Inferior parietal cortex (tissue), 1 donor: ENCODE data around the gene TRIO.

Experiments used
- DNase-seq: peaks from one replicate; pipeline ENCODE4 v3.0.0-alpha.2; 2016; ENCODE audit errors: extremely low spot score

Gene TRIO

DNA sequence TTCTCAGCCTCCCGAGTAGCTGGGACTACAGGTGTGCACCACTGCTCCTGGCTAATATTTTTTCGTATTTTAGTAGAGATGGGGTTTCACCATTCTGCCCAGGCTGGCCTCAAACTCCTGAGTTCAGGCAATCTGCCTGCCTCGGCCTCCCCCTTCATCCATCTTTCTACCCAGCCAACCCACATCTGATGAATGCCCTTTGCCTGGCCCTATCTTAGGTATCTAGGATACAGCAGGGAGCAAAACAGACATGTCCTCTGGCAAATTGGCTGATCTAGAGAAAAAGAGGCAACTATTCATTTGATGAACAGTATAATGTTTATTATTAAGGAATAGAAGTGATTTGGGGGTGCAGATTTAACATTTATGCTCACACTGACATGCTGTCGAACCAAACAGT is 123.0 kb downstream of the TRIO start:
- DNase-seq: no peak

DNA sequence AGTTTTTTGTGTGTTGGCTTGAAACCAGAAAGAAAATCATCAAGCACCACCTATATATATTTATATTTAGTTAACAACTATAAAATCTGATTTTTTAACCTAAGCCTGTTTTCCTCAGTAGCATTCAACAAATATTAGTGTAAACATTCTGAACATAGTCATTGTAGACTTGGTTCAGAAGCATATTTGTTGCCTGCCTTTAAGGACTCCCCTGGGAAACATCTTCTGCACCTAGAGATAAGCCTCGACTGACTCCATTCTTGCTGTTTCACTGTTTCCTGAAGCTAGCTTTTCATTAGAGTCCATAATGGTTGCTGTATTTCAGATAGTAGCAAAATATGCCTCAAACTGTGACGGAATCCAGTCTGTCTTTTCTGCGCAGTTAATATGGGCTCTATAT is 123.5 kb downstream of the TRIO start:
- no peak for DNase-seq

DNA sequence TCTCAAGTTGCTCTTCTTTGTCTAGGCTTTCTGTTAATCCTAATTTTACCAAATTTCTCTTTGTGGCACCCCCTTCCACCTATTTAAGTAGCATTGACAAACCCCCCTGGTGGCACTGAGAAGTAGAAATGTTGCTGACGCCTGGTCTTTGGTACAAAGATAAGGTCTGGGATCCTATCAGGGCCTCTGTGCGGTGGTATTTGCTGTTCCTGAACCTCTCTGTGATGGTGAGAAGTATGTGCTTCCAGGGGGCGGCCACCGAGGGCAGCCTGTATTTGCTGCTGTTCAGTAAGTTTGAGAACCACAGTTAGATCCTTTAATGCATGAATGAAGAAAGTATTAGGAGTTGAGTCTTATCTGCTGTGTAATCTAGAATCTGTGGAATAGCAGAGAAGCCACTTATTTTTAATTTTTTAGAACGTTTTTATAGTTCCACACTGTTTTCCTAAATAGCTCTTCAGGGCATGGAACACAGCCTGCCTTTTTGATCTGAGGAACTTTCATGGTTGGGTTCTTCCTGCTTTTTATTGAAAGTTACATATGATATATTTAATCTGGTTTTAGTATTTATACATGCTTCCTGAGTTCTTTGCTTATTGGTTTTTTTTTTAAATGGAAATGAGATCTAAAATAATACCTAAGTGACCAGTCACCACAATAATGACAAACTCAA is 124.2 kb downstream of the TRIO start:
- no peak for DNase-seq

DNA sequence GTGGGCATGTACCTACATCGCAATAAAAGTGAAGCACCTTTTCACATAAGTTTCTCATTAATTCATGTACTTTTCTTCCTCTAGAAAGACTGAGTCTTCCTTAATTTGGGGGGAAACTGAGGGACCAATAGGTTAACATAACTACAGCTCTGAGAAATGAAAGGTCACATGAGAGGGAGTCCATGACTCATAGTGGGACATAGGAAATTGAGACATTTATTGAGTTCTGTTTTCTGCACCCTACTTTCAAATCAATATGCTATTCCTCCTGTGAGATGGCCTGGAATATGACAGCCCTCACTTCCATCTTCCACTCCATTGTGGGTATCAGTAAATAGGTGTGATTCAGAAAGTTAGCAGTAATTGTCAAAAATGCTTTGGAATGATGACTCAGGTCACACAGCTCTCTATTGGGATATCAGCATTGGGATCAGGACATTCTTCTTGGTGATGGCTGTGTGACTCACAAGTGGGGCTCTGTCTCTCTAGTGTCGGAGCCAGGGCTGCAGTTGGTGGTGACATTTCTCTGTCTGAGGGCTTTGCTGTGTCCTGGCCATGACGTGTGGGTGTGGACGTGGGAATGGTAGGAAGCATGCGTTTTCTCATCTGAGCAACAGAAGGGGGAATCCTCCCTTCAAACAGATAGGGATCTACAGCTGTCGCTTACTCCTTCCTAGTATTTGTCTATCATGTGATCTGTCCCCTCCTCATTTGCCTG is 125.0 kb downstream of the TRIO start:
- DNase-seq: no peak

DNA sequence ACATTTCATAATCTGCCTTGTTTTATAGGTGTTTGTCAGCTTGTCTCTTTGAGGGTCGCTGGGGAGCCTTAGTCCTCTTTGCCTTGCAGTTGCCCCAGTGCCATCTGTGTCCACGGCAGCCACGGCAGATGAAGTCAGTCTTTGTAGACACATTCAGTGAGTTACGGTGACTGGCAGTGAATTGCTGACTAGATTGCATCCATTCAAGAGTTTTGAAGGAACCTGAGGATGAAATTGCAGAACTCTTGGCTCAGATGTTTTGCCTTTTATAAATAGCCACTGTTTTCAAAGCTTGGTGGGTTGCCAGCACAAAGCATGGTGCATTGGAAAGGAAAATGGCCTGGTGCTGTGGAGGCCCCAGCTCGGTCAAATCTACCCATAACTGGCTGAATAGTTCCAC is 125.6 kb downstream of the TRIO start:
- DNase-seq: peak; percentile 61

DNA sequence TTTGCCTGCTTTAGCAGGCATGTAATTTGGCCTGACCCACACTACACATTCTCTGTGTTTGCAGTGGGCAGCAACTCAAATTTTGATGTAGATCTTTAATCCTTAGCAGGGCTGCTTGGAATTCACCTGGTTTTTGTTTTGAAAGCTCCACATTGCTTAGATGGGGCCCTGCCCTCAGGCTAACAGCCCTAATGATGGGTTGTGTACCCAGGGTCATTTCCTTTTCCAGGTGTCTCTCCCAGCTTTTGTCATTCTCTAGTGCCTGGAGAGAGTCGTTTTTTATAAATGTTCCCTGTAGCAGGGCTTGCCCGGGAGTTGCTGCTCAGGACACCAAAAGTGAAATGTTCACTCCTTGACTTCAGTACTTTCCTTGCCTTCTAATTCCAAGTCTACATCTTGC is 126.3 kb downstream of the TRIO start:
- DNase-seq: no peak

DNA sequence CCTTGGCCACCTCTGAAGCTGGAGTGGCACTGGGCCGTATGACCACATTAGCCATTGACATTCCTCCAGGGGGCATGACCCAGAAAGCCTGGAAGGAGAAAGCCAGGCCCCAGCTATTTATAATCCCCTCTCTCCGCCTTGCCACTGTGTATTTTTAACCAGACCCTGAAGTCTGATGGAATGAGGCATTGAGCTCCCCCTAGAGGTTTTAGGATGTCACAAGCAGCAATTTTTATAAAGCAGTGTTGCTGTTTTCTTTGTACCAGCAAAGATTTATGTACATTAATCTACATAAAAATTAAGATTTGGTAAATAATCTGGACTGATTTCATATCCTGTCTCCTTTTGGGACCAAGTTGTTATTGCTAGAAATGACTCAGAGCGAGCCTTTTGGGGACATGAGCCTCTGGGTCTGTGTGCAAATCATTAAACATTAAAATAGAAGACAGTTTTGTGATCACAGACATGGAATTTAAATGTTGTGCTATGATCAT is 127.1 kb downstream of the TRIO start:
- DNase-seq: peak; percentile 75

DNA sequence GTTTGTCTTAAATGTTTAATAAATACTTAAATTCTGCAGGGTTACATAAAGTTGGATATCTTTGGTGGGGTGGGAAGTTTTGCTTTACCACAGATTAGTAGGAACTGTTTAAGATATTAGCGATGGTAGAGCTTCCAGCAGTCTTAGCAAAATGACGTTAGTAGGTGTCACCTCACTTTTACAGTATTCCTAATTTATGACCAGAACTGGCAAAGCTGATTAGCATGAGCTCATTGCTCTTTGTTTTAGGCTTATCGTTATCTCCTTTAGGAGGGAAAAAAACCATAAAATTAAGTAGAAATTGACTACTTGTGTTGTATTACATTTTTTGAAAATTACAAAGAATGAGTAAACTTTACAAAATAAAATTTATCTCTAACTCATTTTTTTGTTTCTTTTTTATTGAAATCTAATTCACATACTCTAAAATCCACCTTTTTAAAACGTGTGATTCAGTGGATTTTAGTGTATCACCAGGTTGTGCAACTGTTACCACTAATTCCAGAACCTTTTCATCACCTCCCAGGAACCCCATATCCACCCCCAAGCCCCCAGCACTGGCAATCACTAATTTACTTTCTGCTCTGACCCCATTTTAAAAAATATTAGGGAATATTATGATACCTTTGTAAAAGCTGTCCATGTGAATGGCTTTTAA is 129.5 kb downstream of the TRIO start:
- no peak for DNase-seq

DNA sequence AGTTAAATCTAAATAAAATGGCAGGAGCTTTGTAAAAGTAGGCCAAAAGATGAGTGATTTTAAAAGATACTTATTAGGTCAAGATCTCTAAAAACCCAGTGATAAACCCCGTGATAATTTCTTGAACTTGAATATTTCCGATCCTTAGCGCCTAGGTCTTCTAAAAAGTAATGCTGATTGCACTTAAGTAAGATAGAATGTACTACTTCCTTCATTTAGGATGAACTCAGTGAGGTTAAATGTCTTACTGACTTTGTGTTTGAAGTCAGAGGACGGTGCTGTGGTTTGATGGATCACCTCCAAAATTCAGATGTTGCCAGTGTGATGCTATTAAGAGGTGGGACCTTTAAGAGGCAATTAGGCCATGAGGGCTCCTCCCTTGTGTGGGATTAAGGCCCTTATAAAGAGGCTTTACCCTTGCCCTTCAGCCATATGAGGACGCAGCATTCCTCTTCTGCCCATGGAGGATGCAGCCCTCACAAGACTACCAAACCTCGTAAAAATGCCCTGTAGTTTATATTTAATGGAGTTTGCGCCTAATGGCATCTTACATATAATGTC is 130.1 kb downstream of the TRIO start:
- DNase-seq: no peak

DNA sequence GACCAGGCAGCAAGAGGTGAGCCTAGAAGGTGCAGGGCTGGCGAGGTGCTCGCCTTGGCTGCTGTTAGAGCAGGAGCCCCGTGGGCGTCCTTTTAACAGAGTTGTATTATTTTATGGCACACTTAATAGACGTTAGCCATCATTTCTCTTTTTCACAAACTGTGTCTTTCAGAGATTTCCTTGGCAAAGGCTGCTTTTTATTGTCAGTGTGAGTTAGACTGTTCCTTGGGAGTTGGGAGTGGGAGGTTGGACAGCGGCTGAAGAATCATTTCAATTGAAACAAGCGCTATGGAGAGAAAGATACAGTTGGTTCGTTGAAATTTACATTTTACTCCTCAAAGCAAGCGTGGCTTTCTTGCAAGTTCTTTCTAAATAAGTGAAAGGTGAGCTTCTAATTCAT is 133.2 kb downstream of the TRIO start:
- no peak for DNase-seq

DNA sequence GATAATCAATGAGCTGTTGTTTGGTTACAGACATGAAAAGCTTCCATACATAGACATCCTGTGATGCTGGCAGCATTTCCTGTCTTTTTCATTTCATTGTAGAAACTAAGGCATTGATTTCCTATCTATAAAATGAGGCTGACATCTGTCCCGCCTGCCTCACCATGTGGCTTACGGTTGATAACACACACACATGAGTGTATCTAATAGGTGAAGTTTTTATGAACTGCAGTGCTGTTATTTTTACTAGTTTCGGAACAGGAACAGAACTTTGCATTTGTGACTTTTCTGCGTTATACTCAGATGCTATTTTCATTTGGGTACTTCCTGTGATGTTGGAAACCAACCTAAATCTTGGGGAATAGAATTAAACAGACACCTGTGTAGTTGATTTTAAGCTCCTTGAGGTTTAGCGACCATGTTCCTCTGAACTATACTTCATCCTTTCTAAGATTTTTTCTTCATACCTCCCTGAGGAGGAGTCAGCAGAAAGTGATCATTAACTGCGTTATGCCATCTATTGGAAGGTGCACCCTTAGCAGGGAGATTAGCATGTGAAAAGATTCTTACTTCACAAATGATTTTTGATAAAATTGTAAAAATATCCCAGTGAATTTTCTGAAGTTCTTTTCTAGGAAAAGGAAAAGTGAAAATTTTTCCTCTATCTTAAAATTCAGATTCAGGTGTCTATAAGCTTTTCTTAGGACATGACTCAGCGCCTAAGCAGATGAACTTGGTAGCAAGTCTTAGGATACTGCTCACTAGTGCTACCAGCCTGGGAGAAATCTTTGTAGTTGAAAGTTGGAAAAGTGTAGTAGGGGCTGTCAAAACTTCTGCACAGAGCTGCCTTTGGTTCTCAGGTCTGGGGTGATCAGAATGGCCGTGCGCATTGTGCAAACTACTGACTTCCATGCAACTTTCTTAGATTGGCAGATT is 134.5 kb downstream of the TRIO start:
- no peak for DNase-seq

DNA sequence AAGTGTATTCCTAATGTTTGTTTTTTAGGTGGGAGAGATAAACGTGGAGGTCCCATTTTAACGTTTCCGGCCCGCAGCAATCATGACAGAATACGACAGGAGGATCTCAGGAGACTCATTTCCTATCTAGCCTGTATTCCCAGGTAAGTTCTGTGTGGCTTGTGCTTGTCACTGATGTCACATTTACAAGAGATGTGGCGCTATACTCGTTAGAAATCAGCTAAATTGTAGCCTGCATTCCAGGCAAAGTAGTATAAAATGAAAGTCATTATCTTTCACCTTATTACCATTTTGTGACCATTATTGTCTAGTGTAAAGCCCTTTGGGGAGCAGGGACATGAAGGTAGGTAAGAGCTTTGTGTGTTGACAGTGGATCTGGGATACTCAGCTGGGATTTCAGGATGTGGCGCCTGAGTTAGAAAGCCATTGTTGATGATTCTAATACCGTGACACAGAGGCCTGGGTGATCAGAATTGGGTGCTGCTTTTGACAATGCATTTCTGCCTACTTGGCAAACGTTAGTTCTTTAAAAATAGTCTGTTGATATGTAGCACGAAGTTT is 137.2 kb downstream of the TRIO start:
- DNase-seq: no peak

DNA sequence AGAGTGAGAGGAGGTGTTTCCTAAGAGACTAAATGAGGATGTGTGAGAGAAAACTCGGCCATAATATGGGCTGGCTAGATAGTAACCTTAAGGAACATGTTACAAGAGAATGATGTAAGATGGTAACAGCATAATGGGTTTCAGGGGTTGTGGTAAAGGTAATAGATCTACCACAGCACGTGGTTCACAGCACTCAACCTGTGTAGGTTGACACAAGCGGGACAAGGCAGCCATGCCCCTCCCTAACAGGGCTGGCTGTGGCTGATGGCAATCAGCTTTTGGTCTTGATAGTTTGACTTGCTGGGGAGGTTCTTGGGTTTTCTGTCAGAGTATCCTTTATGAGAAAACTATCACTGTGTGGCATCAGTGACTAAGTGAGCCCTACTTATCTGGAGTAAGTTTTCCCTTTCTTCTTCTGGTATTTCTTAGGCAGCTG is 138.6 kb downstream of the TRIO start:
- DNase-seq: no peak

DNA sequence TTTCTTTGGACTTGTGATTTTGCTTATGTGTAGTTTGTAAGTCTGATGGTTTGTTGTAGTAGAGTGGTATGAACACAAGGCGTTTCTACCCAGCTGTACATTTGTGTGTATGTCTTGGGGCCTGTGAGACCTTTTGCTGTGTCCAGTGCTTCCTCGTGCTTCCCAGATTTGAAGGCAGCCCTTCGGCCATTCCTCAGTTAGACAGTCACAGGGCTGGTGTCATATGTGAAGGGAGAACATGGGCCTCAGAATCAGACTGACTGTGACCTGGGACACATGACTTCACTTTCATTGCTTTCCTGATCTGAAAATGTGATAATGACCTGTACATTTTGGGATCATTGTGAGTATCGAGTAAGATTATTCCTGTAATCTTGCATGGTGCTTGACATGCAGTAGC is 140.0 kb downstream of the TRIO start:
- DNase-seq: no peak

DNA sequence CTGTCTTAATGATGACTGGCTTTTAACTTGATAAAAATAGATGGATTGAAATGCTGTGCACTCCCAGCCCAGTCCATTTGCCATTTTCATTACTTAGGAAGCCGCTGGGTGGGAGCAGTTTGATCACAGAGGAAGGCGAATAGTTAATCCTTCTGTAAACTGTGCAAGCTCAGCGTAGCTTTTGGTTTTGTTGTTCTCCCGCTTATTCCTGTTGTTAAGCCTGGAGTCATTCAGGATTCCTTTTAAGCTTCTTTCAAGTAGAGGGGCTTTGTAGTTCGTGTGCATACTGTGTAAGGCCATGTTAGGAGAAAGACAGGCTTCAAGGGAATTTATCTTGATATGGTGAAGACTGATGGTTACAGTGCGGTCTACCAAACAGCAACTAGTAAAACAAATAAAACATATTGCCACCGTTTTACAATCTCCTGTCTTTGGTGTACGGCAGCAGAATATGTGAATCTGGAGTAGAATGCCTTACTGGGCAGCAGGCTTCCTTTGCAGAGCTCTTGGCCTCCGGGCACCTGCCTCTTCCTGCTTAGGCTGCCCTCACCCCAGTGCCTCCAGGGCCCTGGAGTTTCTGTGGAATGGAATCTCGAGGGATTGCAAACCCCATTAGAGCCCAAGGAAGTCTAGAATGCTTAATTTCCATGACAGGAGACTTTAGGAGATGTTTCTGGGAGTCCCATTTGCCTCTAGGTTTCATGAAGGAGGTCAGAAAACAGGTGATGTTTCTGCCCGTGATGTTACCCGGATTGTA is 141.4 kb downstream of the TRIO start:
- no peak for DNase-seq

DNA sequence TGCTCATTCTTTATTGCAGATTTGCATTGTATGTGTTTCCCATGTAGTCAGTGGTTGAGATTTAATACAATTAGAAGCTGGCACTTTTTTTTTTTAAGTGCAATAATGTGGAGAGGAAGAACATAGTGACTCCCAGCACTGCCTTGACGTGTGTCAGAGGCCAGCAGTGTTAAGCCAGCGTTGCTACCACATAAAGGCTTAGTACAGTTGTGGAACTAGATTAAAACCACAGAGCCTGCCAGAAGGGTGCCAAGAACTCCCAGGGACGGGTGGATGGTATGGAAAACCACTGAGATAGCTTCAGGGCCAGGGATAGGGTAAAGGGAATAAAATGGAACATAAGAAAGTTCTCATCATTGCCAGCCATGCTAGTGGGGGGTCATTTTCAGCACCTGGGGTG is 142.9 kb downstream of the TRIO start:
- DNase-seq: no peak

DNA sequence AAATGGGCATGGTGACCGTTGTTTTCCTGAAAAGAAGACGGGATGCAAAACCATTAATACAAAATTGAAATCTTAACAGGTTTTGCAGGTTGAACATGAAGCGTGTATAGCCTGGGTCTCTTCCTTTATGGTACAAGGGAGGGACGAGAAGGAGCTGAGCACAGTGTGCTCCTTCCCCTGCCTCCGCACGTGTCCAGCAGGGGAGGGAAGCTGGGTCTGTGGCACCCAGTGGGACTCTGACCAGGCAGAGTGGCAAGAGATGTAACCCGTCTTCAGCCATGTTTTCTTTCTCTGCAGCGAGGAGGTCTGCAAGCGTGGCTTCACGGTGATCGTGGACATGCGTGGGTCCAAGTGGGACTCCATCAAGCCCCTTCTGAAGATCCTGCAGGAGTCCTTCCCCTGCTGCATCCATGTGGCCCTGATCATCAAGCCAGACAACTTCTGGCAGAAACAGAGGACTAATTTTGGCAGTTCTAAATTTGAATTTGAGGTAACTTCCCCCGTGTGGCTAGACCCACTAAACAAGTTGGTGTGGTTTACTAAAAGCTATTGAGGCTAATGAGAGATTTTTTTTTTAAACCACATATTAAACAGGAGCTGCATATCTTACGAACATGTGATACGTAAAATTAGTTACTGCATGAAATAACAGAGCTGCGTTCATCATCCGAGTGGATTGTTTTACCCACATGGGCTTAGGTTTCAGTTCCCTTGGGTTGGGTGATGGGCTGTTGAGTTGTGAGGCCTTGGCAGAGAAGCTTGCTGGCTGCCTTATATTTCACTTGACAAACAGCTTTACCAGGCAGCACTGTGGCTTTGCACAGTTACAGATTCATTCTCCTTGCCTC is 143.7 kb downstream of the TRIO start:
- no peak for DNase-seq

DNA sequence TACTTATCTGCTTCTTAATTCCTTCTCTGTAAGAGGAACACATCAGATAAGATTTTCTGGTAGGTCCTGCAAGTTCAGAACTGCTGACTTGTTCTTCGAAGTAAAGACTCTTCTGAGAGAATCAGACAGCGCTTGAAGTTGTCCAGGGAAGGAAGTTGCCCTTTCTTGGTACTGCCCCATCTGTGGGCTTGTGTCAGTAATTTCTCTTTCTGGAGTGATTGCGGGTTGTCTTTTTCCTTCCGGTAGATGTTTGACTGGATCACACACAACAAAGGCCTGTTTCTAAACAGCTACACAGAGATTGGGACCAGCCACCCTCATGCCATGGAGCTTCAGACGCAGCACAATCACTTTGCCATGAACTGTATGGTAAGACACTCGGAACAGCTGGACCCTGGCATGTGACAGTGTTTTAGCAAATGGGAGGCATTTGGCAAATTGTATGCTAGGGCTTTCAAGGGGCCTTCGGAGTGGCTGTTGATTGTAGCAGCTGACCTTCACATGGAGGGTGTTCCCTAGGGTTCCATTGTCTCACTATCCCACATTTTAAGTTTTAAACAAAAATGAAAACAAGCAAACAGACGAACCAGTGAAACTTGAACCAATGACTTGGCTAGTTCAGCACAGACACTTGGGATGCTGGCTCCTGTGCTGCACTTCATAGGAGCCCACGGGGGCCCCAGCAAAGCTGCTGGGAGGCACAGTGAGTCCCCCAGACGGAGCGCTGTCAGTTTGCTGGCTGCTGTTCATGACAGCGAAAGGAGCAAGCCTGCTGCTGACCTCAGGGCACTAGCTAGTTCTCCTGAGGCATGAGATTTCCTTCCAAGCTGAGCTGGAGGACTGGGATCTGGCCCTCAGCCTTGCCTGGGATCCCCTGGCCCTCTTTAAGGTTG is 149.9 kb downstream of the TRIO start:
- DNase-seq: no peak
